ENCODE measurements around the gene OSBPL8. TPM values are rescaled to one million over a fixed set of nuclear protein-coding genes. Genes with fewer than 3 reads are reported as not detected.

OSBPL8 gene
- total and polyA plus RNA-seq, 2 of the 8 experiments (the other 6 are each of a cell fraction or from before 2014, with no cell fraction given) = 10.9 to 81.1 TPM

GRCh38 chr12:76308866-76309265 lies 250.7 kb downstream of the OSBPL8 start:
- no peak overlapping the region for H3K4ac ChIP-seq (replicated peaks; ENCODE audit: insufficient read length, low read depth, low read length)
- no peak overlapping the region for H2BK5ac ChIP-seq (ENCODE audit: low read depth, low read length)
- no peak overlapping the region for H3K23ac ChIP-seq (ENCODE audit: insufficient read length)
- H3K23me2 ChIP-seq (ENCODE audit: low read depth, low read length) = no peaks in the 10 kb centered on the region; the same call in 1 of the 2 replicates
- H3K79me1 ChIP-seq (ENCODE audit: low read depth, low read length) = no peaks in the 10 kb centered on the region
- no peak overlapping the region for H2AFZ ChIP-seq (ENCODE audit: low read length)
- H3K27ac ChIP-seq (ENCODE audit: low read depth, low read length) = no peak overlapping the region
- H3K56ac ChIP-seq (replicated peaks; ENCODE audit: insufficient read length, low read depth, low read length) = no peak overlapping the region
- no peak overlapping the region for H2BK120ac ChIP-seq (replicated peaks; ENCODE audit: low read depth, low read length)
- DNase-seq (ENCODE audit: low read depth in 1 of 2, low spot score in 2 of 2) = no peak
- CTCF ChIA-PET (ENCODE audit: partially characterized antibody) = interaction anchor here (1.2 to 1.5 kb wide), 2 partner anchors 10 to 148 kb away, joined by 4 to 5 read pairs; no protein-coding TSS in a partner anchor
- H4K20me1 ChIP-seq (replicated peaks in 1 of 2; ENCODE audit: control insufficient read depth in 1 of 2, insufficient read depth in 2 of 2, low read length in 2 of 2) = no peaks in the 10 kb centered on the region
- no peak overlapping the region for H2BK12ac ChIP-seq (ENCODE audit: low read depth, low read length)
- no peak overlapping the region for H3K14ac ChIP-seq (ENCODE audit: insufficient read length)
- no peaks in the 10 kb centered on the region for H3K79me2 ChIP-seq (ENCODE audit: control insufficient read depth in 1 of 2, insufficient read depth in 2 of 2, low read length in 2 of 2)
- no peak overlapping the region for H3K4me2 ChIP-seq (ENCODE audit: insufficient read depth in 1 of 2, low read depth in 2 of 2, low read length in 2 of 2)
- H3K4me3 ChIP-seq (ENCODE audit: extremely low read depth in 1 of 4, insufficient read depth in 2 of 4, low read depth in 3 of 4, low read length in 4 of 4) = no peak overlapping the region
- POLR2A ChIA-PET (ENCODE audit: partially characterized antibody) = interaction anchor here (1.0 kb wide), 1 partner anchor 10 kb away, joined by 3 read pairs; no protein-coding TSS in a partner anchor
- no peak overlapping the region for H4K8ac ChIP-seq (ENCODE audit: extremely low read depth, insufficient read depth, low read length)
- H3K18ac ChIP-seq (ENCODE audit: extremely low read depth, low read length) = no peak overlapping the region
- H4K5ac ChIP-seq (ENCODE audit: insufficient read length, low read depth, low read length) = no peak overlapping the region
- peaks cover 0 to 2% (median 0%) of the 10 kb centered on the region in 4 experiments; a peak in 1 of 7 replicates for H3K4me1 ChIP-seq (replicated peaks in 1 of 4; ENCODE audit: control insufficient read depth in 3 of 4, insufficient read depth in 4 of 4, low read length in 3 of 4)
- 69% methylated on average over 3 of the region's 3 CpGs; no CpG with 5 or more reads in 1 of the 2 experiments for WGBS, 2 experiments (ENCODE audit: extremely low coverage in 1 of 2, insufficient coverage in 1 of 2, insufficient read length in 1 of 2, insufficient replicate concordance in 2 of 2, low coverage in 1 of 2, low lambda C conversion rate in 2 of 2, missing lambda C conversion rate in 1 of 2)
- no peak overlapping the region for H4K91ac ChIP-seq (replicated peaks; ENCODE audit: insufficient read length, low read length)
- no peaks in the 10 kb centered on the region for H3K9me3 ChIP-seq (ENCODE audit: insufficient read depth in 2 of 2, low read depth in 1 of 2, low read length in 1 of 2)
- TF ChIP-seq CBX5 (IDR thresholded peaks at IDR 0.05; ENCODE audit: low read depth, low read length) (no peak), BRCA1 (IDR thresholded peaks at IDR 0.05; ENCODE audit: low read depth, low read length) (no peak), JUND (IDR thresholded peaks at IDR 0.05; ENCODE audit: low read length) (no peak), CHD1 (IDR thresholded peaks at IDR 0.05; ENCODE audit: low read depth, low read length) (no peak), GTF2F1 (IDR thresholded peaks at IDR 0.05; ENCODE audit: borderline replicate concordance, low read depth, low read length) (no peak), NRF1 (IDR thresholded peaks at IDR 0.05; ENCODE audit: low read depth, low read length) (no peak), KDM1A (IDR thresholded peaks at IDR 0.05; ENCODE audit: borderline replicate concordance, low read length) (no peak), FOSL1 (IDR thresholded peaks at IDR 0.05; ENCODE audit: insufficient read depth, low read depth, low read length) (no peak)
- TF ChIP-seq, protein P1, sequence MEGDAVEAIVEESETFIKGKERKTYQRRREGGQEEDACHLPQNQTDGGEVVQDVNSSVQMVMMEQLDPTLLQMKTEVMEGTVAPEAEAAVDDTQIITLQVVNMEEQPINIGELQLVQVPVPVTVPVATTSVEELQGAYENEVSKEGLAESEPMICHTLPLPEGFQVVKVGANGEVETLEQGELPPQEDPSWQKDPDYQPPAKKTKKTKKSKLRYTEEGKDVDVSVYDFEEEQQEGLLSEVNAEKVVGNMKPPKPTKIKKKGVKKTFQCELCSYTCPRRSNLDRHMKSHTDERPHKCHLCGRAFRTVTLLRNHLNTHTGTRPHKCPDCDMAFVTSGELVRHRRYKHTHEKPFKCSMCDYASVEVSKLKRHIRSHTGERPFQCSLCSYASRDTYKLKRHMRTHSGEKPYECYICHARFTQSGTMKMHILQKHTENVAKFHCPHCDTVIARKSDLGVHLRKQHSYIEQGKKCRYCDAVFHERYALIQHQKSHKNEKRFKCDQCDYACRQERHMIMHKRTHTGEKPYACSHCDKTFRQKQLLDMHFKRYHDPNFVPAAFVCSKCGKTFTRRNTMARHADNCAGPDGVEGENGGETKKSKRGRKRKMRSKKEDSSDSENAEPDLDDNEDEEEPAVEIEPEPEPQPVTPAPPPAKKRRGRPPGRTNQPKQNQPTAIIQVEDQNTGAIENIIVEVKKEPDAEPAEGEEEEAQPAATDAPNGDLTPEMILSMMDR (IDR thresholded peaks at IDR 0.05; ENCODE audit: control extremely low read depth in 1 of 3, insufficient read depth in 1 of 3, low read depth in 1 of 3, low read length in 3 of 3) = no peak
- TF ChIP-seq, protein P2, sequence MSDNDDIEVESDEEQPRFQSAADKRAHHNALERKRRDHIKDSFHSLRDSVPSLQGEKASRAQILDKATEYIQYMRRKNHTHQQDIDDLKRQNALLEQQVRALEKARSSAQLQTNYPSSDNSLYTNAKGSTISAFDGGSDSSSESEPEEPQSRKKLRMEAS (IDR thresholded peaks at IDR 0.05) = no peak
- no peak overlapping the region for H2AK5ac ChIP-seq (ENCODE audit: low read depth, low read length)
- H2BK15ac ChIP-seq (ENCODE audit: low read length) = no peak overlapping the region
- FAIRE-seq = no peak
- no peaks in the 10 kb centered on the region; a peak in 1 of 7 replicates for H3K27me3 ChIP-seq (replicated peaks in 1 of 4; ENCODE audit: control insufficient read depth in 3 of 4, extremely low read depth in 1 of 4, insufficient read depth in 3 of 4, low read length in 3 of 4)
- no peaks in the 10 kb centered on the region for H3K36me3 ChIP-seq (ENCODE audit: control insufficient read depth in 2 of 4, insufficient read depth in 4 of 4, low read length in 3 of 4)
- no peak overlapping the region for H3K9ac ChIP-seq (replicated peaks in 1 of 4; ENCODE audit: extremely low read depth in 1 of 4, low read depth in 3 of 4, low read length in 3 of 4)
- H2BK20ac ChIP-seq (ENCODE audit: low read length) = no peak overlapping the region

All from H1 (cell line).